Dendritic cell treated with granulocyte-macrophage colony-stimulating factor and Interleukin-4, amounts not matched to agents 40 ng/mL and 50 ng/mL, for 4 days (primary cell): ENCODE data around the gene PPIL1.
A peak's percentile ranks its signal among the peaks of the same experiment; 100 is the strongest.

Experiments used
- H3K27ac Mint-ChIP-seq: one replicate; pipeline ENCODE4 v1.8.0; 2022; ENCODE audit warnings: mild to moderate bottlenecking, mixed read lengths
- H3K27me3 Mint-ChIP-seq: one replicate; pipeline ENCODE4 v1.8.0; 2022; ENCODE audit warnings: mild to moderate bottlenecking, mixed read lengths
- H3K36me3 Mint-ChIP-seq: one replicate; pipeline ENCODE4 v1.8.0; 2022; ENCODE audit warnings: low read depth, mixed read lengths
- H3K4me1 Mint-ChIP-seq: one replicate; pipeline ENCODE4 v1.8.0; 2022; ENCODE audit warnings: low read depth, mixed read lengths
- H3K4me3 Mint-ChIP-seq: one replicate; pipeline ENCODE4 v1.8.0; 2022; ENCODE audit warnings: mild to moderate bottlenecking, moderate library complexity, mixed read lengths
- H3K9me3 Mint-ChIP-seq: one replicate; pipeline ENCODE4 v1.8.0; 2022; ENCODE audit warnings: mixed read lengths
- intact Hi-C: fragments of 100-400 bp; cut with micrococcal nuclease; formaldehyde crosslinking; loops from one replicate; pipeline ENCODE4 v1.15.0; 2022

Gene PPIL1

GRCh38 chr6:36874443-36875249 lies at the start of gene PPIL1:
PPIL1 (minus strand) TSS chr6:36874803; CDS start chr6:36874772, 31 bp downstream.
- Mint-ChIP-seq H3K36me3 (peaks cover 29% of the 10 kb centered on the region), H3K27me3 (peaks cover 4% of the 10 kb centered on the region), H3K27ac (peak within 1 kb of the TSS; percentile 98), H3K4me3 (peak within 1 kb of the TSS; percentile 96), H3K4me1 (peaks cover 29% of the 10 kb centered on the region), H3K9me3 (no peaks in the 10 kb centered on the region)
- intact Hi-C loops, result no loop called here

GRCh38 chr6:36924131-36924530 lies 49.5 kb upstream of the PPIL1 start:
- intact Hi-C loops, result no loop called here
- no peak overlapping the region for H3K27ac Mint-ChIP-seq
- peaks cover 71% of the 10 kb centered on the region for H3K36me3 Mint-ChIP-seq
- H3K27me3 Mint-ChIP-seq, result no peaks in the 10 kb centered on the region
- H3K9me3 Mint-ChIP-seq, result no peaks in the 10 kb centered on the region
- no peak overlapping the region for H3K4me3 Mint-ChIP-seq
- H3K4me1 Mint-ChIP-seq, result no peaks in the 10 kb centered on the region

- H3K36me3 Mint-ChIP-seq, result peaks cover 89% of the 10 kb centered on the region
- H3K4me1 Mint-ChIP-seq, result peaks cover 7% of the 10 kb centered on the region
- H3K4me3 Mint-ChIP-seq, result no peak overlapping the region
- H3K27ac Mint-ChIP-seq, result no peak overlapping the region
- intact Hi-C loops, result no loop called here
- no peaks in the 10 kb centered on the region for H3K9me3 Mint-ChIP-seq
- no peaks in the 10 kb centered on the region for H3K27me3 Mint-ChIP-seq
Measured at GRCh38 chr6:36920546-36920945, 45.9 kb upstream of the PPIL1 start.

- H3K4me3 Mint-ChIP-seq, result no peak overlapping the region
- H3K36me3 Mint-ChIP-seq, result peaks cover 89% of the 10 kb centered on the region
- H3K27ac Mint-ChIP-seq, result no peak overlapping the region
- intact Hi-C loops, result no loop called here
- no peaks in the 10 kb centered on the region for H3K27me3 Mint-ChIP-seq
- peaks cover 12% of the 10 kb centered on the region for H3K4me1 Mint-ChIP-seq
- no peaks in the 10 kb centered on the region for H3K9me3 Mint-ChIP-seq
Measured at GRCh38 chr6:36920049-36920448, 45.4 kb upstream of the PPIL1 start.

DNA sequence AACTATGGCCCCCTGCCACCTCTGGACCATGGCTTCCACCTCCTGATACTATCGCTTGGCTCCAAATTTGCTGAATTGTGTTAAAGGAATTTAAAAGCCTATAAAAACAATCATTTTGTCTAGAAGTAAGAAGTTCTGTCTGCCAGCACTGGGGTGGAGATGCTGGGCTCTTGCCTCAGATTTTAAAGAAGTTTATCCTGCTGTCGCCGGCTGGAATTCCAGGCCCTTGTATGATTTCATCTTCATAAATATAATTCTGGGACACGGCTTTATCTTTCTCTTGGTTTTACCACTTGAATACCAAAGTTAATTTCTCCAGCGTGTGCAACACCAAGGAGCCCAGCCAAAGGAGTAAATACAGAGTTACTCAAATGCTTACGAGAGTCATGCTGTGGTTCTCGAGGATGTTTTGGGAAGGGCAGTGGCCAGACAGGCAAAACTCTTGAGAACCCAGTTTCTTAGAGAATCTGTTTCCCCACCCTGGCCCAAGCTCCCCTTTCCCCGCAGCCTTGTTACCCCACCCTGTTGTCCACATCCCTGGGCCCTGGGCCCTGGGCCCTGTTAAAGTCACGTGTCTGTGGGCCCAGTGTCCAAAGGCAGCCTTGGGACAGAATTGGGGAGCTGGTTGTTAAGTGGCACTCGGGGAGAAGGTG lies 43.1 kb upstream of the PPIL1 start:
- H3K9me3 Mint-ChIP-seq, result no peaks in the 10 kb centered on the region
- H3K4me3 Mint-ChIP-seq, result no peak overlapping the region
- intact Hi-C loops, result no loop called here
- H3K27ac Mint-ChIP-seq, result no peak overlapping the region
- peaks cover 21% of the 10 kb centered on the region for H3K4me1 Mint-ChIP-seq
- H3K27me3 Mint-ChIP-seq, result no peaks in the 10 kb centered on the region
- peaks cover 89% of the 10 kb centered on the region for H3K36me3 Mint-ChIP-seq

- intact Hi-C loops, result no loop called here
- Mint-ChIP-seq H3K4me3 (no peak overlapping the region), H3K27ac (peak overlapping the region; percentile 4), H3K36me3 (peaks cover 89% of the 10 kb centered on the region), H3K4me1 (peaks cover 32% of the 10 kb centered on the region), H3K27me3 (no peaks in the 10 kb centered on the region), H3K9me3 (no peaks in the 10 kb centered on the region)
Measured at GRCh38 chr6:36916126-36916525, 41.5 kb upstream of the PPIL1 start.

DNA sequence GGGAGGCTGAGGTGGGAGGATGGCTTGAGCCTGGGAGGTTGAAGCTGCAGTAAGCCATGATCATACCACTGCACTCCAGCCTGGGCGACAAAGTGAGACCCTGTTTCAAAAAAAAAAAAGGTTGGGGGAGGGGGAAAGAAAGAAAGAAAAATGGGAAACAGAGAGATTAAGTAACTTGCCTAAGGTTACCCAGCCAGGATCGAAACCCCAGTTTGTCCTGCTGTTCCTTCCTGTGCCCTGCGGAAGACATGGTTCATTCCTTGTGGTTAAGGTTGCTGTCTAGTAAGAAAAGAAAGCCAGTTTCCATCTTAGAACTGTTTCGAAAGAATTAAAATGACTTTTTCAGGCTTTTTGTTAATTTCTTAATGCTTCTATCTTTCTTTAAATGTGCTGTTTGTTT lies 41.0 kb upstream of the PPIL1 start:
- intact Hi-C loops, result no loop called here
- Mint-ChIP-seq H3K4me1 (peaks cover 32% of the 10 kb centered on the region), H3K27me3 (no peaks in the 10 kb centered on the region), H3K9me3 (no peaks in the 10 kb centered on the region), H3K4me3 (no peak overlapping the region), H3K36me3 (peaks cover 84% of the 10 kb centered on the region), H3K27ac (peak overlapping the region; percentile 4)

GRCh38 chr6:36914227-36914794 lies 39.7 kb upstream of the PPIL1 start:
- Mint-ChIP-seq H3K36me3 (peaks cover 75% of the 10 kb centered on the region), H3K4me3 (no peak overlapping the region), H3K4me1 (peaks cover 32% of the 10 kb centered on the region), H3K27me3 (no peaks in the 10 kb centered on the region), H3K27ac (peak overlapping the region; percentile 14), H3K9me3 (no peaks in the 10 kb centered on the region)
- intact Hi-C loops, result no loop called here

GRCh38 chr6:36913082-36913481 lies 38.5 kb upstream of the PPIL1 start:
- Mint-ChIP-seq H3K4me3 (no peak overlapping the region), H3K36me3 (peaks cover 74% of the 10 kb centered on the region)
- intact Hi-C loops, result no loop called here

GRCh38 chr6:36912586-36912985 lies 38.0 kb upstream of the PPIL1 start:
- H3K36me3 Mint-ChIP-seq, result peaks cover 74% of the 10 kb centered on the region

More at GRCh38 chr6:36913082-36913481, 38.5 kb upstream of the PPIL1 start:
- Mint-ChIP-seq H3K4me1 (peaks cover 32% of the 10 kb centered on the region), H3K27me3 (no peaks in the 10 kb centered on the region), H3K9me3 (no peaks in the 10 kb centered on the region), H3K27ac (no peak overlapping the region)

GRCh38 chr6:36912030-36912454 lies 37.4 kb upstream of the PPIL1 start:
- H3K27me3 Mint-ChIP-seq, result no peaks in the 10 kb centered on the region
- peaks cover 74% of the 10 kb centered on the region for H3K36me3 Mint-ChIP-seq
- H3K27ac Mint-ChIP-seq, result peak overlapping the region; percentile 35
- H3K4me3 Mint-ChIP-seq, result no peak overlapping the region
- peaks cover 32% of the 10 kb centered on the region for H3K4me1 Mint-ChIP-seq
- intact Hi-C loops, result no loop called here
- H3K9me3 Mint-ChIP-seq, result no peaks in the 10 kb centered on the region

More at GRCh38 chr6:36912586-36912985, 38.0 kb upstream of the PPIL1 start:
- intact Hi-C loops, result no loop called here
- no peaks in the 10 kb centered on the region for H3K9me3 Mint-ChIP-seq
- H3K27me3 Mint-ChIP-seq, result no peaks in the 10 kb centered on the region
- H3K27ac Mint-ChIP-seq, result no peak overlapping the region
- peaks cover 32% of the 10 kb centered on the region for H3K4me1 Mint-ChIP-seq
- no peak overlapping the region for H3K4me3 Mint-ChIP-seq

GRCh38 chr6:36908747-36909146 lies 34.1 kb upstream of the PPIL1 start:
- Mint-ChIP-seq H3K27ac (no peak overlapping the region), H3K36me3 (peaks cover 73% of the 10 kb centered on the region)
- intact Hi-C loops, result no loop called here

DNA sequence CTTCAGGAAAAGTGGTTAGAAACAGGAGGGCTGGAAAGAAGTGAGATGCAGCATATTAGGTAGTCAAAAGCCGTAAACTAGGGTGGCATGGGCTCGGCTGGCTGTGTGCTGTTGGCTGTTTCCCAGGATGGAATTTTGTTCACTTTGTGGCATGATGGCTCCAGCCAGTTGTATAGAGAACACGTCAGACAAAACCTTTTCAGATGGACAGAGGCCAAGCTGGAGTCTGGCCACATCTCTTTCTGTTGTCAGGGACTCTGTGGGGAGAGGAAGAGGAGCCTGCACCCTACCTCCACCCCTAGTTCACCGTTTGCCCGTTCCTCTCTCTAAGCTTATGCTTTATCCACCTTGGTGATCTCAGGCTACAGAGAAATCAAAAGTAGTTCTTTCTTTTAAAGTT lies 33.2 kb upstream of the PPIL1 start:
- H3K9me3 Mint-ChIP-seq, result no peaks in the 10 kb centered on the region
- peaks cover 11% of the 10 kb centered on the region for H3K4me1 Mint-ChIP-seq
- H3K27ac Mint-ChIP-seq, result peak overlapping the region; percentile 40
- intact Hi-C loops, result no loop called here
- no peaks in the 10 kb centered on the region for H3K27me3 Mint-ChIP-seq
- peaks cover 73% of the 10 kb centered on the region for H3K36me3 Mint-ChIP-seq
- no peak overlapping the region for H3K4me3 Mint-ChIP-seq

More at GRCh38 chr6:36908747-36909146, 34.1 kb upstream of the PPIL1 start:
- peaks cover 11% of the 10 kb centered on the region for H3K4me1 Mint-ChIP-seq
- no peaks in the 10 kb centered on the region for H3K27me3 Mint-ChIP-seq
- H3K4me3 Mint-ChIP-seq, result no peak overlapping the region
- no peaks in the 10 kb centered on the region for H3K9me3 Mint-ChIP-seq
